Stimulated activated naive CD8-positive, alpha-beta T cell treated with anti-CD3 and anti-CD28 coated beads, Interleukin-15, Interleukin-2, amounts not matched to agents 100 ng/mL and 50 ng/mL, for 24 hours (primary cell): Measurements from ENCODE around the gene PLSCR4.

Experiments
- H3K27ac Mint-ChIP-seq: one replicate; pipeline ENCODE4 v1.8.0; 2021; ENCODE audit warnings: mild to moderate bottlenecking, mixed read lengths
- H3K27me3 Mint-ChIP-seq: one replicate; pipeline ENCODE4 v1.8.0; 2021; ENCODE audit warnings: mixed read lengths
- H3K36me3 Mint-ChIP-seq: one replicate; pipeline ENCODE4 v1.8.0; 2021; ENCODE audit warnings: low read depth, mixed read lengths
- H3K4me1 Mint-ChIP-seq: one replicate; pipeline ENCODE4 v1.8.0; 2021; ENCODE audit warnings: low read depth, mixed read lengths
- H3K4me3 Mint-ChIP-seq: one replicate; pipeline ENCODE4 v1.8.0; 2021; ENCODE audit warnings: mild to moderate bottlenecking, mixed read lengths
- H3K9me3 Mint-ChIP-seq: one replicate; pipeline ENCODE4 v1.8.0; 2021; ENCODE audit warnings: mixed read lengths

PLSCR4 gene

GRCh38 chr3:146187334-146187950 lies 63.5 kb downstream of the PLSCR4 start:
- H3K27me3 Mint-ChIP-seq, result peaks cover 4% of the 10 kb centered on the region
- H3K27ac Mint-ChIP-seq, result no peak overlapping the region
- no peaks in the 10 kb centered on the region for H3K36me3 Mint-ChIP-seq
- no peaks in the 10 kb centered on the region for H3K4me1 Mint-ChIP-seq
- H3K9me3 Mint-ChIP-seq, result no peaks in the 10 kb centered on the region
- no peak overlapping the region for H3K4me3 Mint-ChIP-seq

GRCh38 chr3:146184241-146185015 lies 66.5 kb downstream of the PLSCR4 start:
- Mint-ChIP-seq H3K4me1 (no peaks in the 10 kb centered on the region), H3K9me3 (no peaks in the 10 kb centered on the region), H3K27me3 (peaks cover 4% of the 10 kb centered on the region), H3K4me3 (no peak overlapping the region), H3K27ac (no peak overlapping the region), H3K36me3 (no peaks in the 10 kb centered on the region)

GRCh38 chr3:146181216-146181615 lies 69.7 kb downstream of the PLSCR4 start:
- Mint-ChIP-seq H3K4me1 (no peaks in the 10 kb centered on the region), H3K4me3 (no peak overlapping the region), H3K27me3 (no peaks in the 10 kb centered on the region), H3K27ac (no peak overlapping the region), H3K36me3 (no peaks in the 10 kb centered on the region), H3K9me3 (no peaks in the 10 kb centered on the region)

- Mint-ChIP-seq H3K4me1 (no peaks in the 10 kb centered on the region), H3K27ac (no peak overlapping the region), H3K9me3 (no peaks in the 10 kb centered on the region), H3K4me3 (no peak overlapping the region), H3K36me3 (no peaks in the 10 kb centered on the region), H3K27me3 (no peaks in the 10 kb centered on the region)
Measured at GRCh38 chr3:146180376-146180775, 70.5 kb downstream of the PLSCR4 start.

GRCh38 chr3:146178006-146178689 lies 72.8 kb downstream of the PLSCR4 start:
- Mint-ChIP-seq H3K4me1 (no peaks in the 10 kb centered on the region), H3K27ac (no peak overlapping the region), H3K27me3 (no peaks in the 10 kb centered on the region), H3K9me3 (no peaks in the 10 kb centered on the region), H3K36me3 (no peaks in the 10 kb centered on the region), H3K4me3 (no peak overlapping the region)

- Mint-ChIP-seq H3K4me1 (no peaks in the 10 kb centered on the region), H3K9me3 (no peaks in the 10 kb centered on the region), H3K27ac (no peak overlapping the region), H3K36me3 (no peaks in the 10 kb centered on the region), H3K27me3 (no peaks in the 10 kb centered on the region), H3K4me3 (no peak overlapping the region)
Measured at GRCh38 chr3:146177519-146177918, 73.4 kb downstream of the PLSCR4 start.

- Mint-ChIP-seq H3K27me3 (no peaks in the 10 kb centered on the region), H3K27ac (no peak overlapping the region), H3K9me3 (no peaks in the 10 kb centered on the region), H3K4me1 (no peaks in the 10 kb centered on the region), H3K36me3 (no peaks in the 10 kb centered on the region), H3K4me3 (no peak overlapping the region)
Measured at GRCh38 chr3:146177072-146177471, 73.8 kb downstream of the PLSCR4 start.

GRCh38 chr3:146172586-146172985 lies 78.3 kb downstream of the PLSCR4 start:
- no peak overlapping the region for H3K4me3 Mint-ChIP-seq
- H3K36me3 Mint-ChIP-seq, result no peaks in the 10 kb centered on the region
- no peak overlapping the region for H3K27ac Mint-ChIP-seq
- no peaks in the 10 kb centered on the region for H3K9me3 Mint-ChIP-seq
- H3K4me1 Mint-ChIP-seq, result no peaks in the 10 kb centered on the region
- peaks cover 11% of the 10 kb centered on the region for H3K27me3 Mint-ChIP-seq

- no peaks in the 10 kb centered on the region for H3K4me1 Mint-ChIP-seq
- no peak overlapping the region for H3K4me3 Mint-ChIP-seq
- H3K9me3 Mint-ChIP-seq, result no peaks in the 10 kb centered on the region
- peaks cover 13% of the 10 kb centered on the region for H3K27me3 Mint-ChIP-seq
- H3K27ac Mint-ChIP-seq, result no peak overlapping the region
- H3K36me3 Mint-ChIP-seq, result no peaks in the 10 kb centered on the region
Measured at GRCh38 chr3:146170591-146170990, 80.3 kb downstream of the PLSCR4 start.

- no peaks in the 10 kb centered on the region for H3K9me3 Mint-ChIP-seq
- no peak overlapping the region for H3K27ac Mint-ChIP-seq
- no peak overlapping the region for H3K4me3 Mint-ChIP-seq
- H3K4me1 Mint-ChIP-seq, result no peaks in the 10 kb centered on the region
- peaks cover 20% of the 10 kb centered on the region for H3K27me3 Mint-ChIP-seq
- no peaks in the 10 kb centered on the region for H3K36me3 Mint-ChIP-seq
Measured at GRCh38 chr3:146169891-146170290, 81.0 kb downstream of the PLSCR4 start.

- Mint-ChIP-seq H3K27me3 (peaks cover 46% of the 10 kb centered on the region), H3K4me1 (peaks cover 8% of the 10 kb centered on the region), H3K9me3 (peaks cover 4% of the 10 kb centered on the region), H3K36me3 (no peaks in the 10 kb centered on the region), H3K27ac (no peak overlapping the region), H3K4me3 (no peak overlapping the region)
Measured at GRCh38 chr3:146166826-146167225, 84.1 kb downstream of the PLSCR4 start.

- Mint-ChIP-seq H3K9me3 (peaks cover 4% of the 10 kb centered on the region), H3K36me3 (no peaks in the 10 kb centered on the region), H3K27me3 (peaks cover 50% of the 10 kb centered on the region), H3K27ac (no peak overlapping the region), H3K4me1 (peaks cover 12% of the 10 kb centered on the region), H3K4me3 (no peak overlapping the region)
Measured at GRCh38 chr3:146166415-146166821, 84.5 kb downstream of the PLSCR4 start.

- H3K27me3 Mint-ChIP-seq, result peaks cover 48% of the 10 kb centered on the region
- peaks cover 4% of the 10 kb centered on the region for H3K9me3 Mint-ChIP-seq
- no peak overlapping the region for H3K4me3 Mint-ChIP-seq
- peaks cover 14% of the 10 kb centered on the region for H3K4me1 Mint-ChIP-seq
- no peak overlapping the region for H3K27ac Mint-ChIP-seq
- no peaks in the 10 kb centered on the region for H3K36me3 Mint-ChIP-seq
Measured at GRCh38 chr3:146165877-146166276, 85.0 kb downstream of the PLSCR4 start.

GRCh38 chr3:146164971-146165769 lies 85.7 kb downstream of the PLSCR4 start:
- H3K9me3 Mint-ChIP-seq, result peaks cover 4% of the 10 kb centered on the region
- no peaks in the 10 kb centered on the region for H3K36me3 Mint-ChIP-seq
- H3K4me3 Mint-ChIP-seq, result no peak overlapping the region
- peaks cover 18% of the 10 kb centered on the region for H3K4me1 Mint-ChIP-seq
- H3K27ac Mint-ChIP-seq, result no peak overlapping the region
- peaks cover 48% of the 10 kb centered on the region for H3K27me3 Mint-ChIP-seq

GRCh38 chr3:146164506-146164905 lies 86.4 kb downstream of the PLSCR4 start:
- Mint-ChIP-seq H3K27me3 (peaks cover 49% of the 10 kb centered on the region), H3K9me3 (peaks cover 4% of the 10 kb centered on the region), H3K4me3 (no peak overlapping the region), H3K27ac (no peak overlapping the region), H3K4me1 (peaks cover 24% of the 10 kb centered on the region), H3K36me3 (no peaks in the 10 kb centered on the region)
